H9 (cell line): ENCODE measurements around the gene VIT. TPM values are rescaled to one million over a fixed set of nuclear protein-coding genes. Genes with fewer than 3 reads are reported as not detected.

Source experiments
- DNase-seq: peaks from one replicate; pipeline ENCODE4 v3.0.0-alpha.2; 2017
- H2AFZ ChIP-seq: one replicate; pipeline ENCODE4 v1.6.1; 2013; ENCODE audit warnings: mild to moderate bottlenecking, low read length, control low read depth, moderate library complexity
- H2AK5ac ChIP-seq: 2 replicates; pipeline ENCODE4 v1.6.1; 2013; ENCODE audit warnings: low read length, control low read depth, mixed read lengths; ENCODE audit not compliant: insufficient read length
- H2BK120ac ChIP-seq: one replicate; pipeline ENCODE4 v1.6.1; 2013; ENCODE audit warnings: low read depth, mild to moderate bottlenecking, low read length, control low read depth, inconsistent platforms; ENCODE audit not compliant: poor library complexity, severe bottlenecking
- H2BK12ac ChIP-seq: 2 replicates; pipeline ENCODE4 v1.6.1; 2013; ENCODE audit warnings: low read length, control low read depth, mixed read lengths, low read depth; ENCODE audit not compliant: insufficient read length
- H2BK15ac ChIP-seq: 2 replicates; pipeline ENCODE4 v1.6.1; 2013; ENCODE audit warnings: low read depth, low read length, control low read depth
- H2BK20ac ChIP-seq: one replicate; pipeline ENCODE4 v1.6.1; 2013; ENCODE audit warnings: low read depth, mild to moderate bottlenecking, low read length, control low read depth, inconsistent platforms; ENCODE audit not compliant: poor library complexity, severe bottlenecking
- H2BK5ac ChIP-seq: 2 replicates; pipeline ENCODE4 v1.6.1; 2013; ENCODE audit warnings: low read length, control low read depth, mixed read lengths; ENCODE audit not compliant: insufficient read length
- H3K14ac ChIP-seq: 2 replicates; pipeline ENCODE4 v1.6.1; 2013; ENCODE audit warnings: low read length, control low read depth; ENCODE audit not compliant: insufficient read depth
- H3K18ac ChIP-seq: 2 replicates; pipeline ENCODE4 v1.6.1; 2013; ENCODE audit warnings: low read depth, mild to moderate bottlenecking, mixed read lengths, low read length, control low read depth; ENCODE audit not compliant: insufficient read length
- H3K23ac ChIP-seq: 2 replicates; pipeline ENCODE4 v1.6.1; 2013; ENCODE audit warnings: low read length, control low read depth, mixed read lengths, low read depth; ENCODE audit not compliant: insufficient read length
- H3K23me2 ChIP-seq: 2 replicates; pipeline ENCODE4 v1.6.1; 2013; ENCODE audit warnings: low read depth, mild to moderate bottlenecking, mixed read lengths, low read length, control low read depth; ENCODE audit not compliant: insufficient read length, poor library complexity, severe bottlenecking
- H3K27ac ChIP-seq: 2 replicates; pipeline ENCODE4 v1.5.1; 2013; ENCODE audit warnings: low read length, control low read depth, mixed read lengths, low read depth; ENCODE audit not compliant: insufficient read length
- H3K27me3 ChIP-seq: 2 replicates; pipeline ENCODE4 v1.6.1; 2013; ENCODE audit warnings: low read length, control low read depth, inconsistent platforms; ENCODE audit not compliant: insufficient read depth
- H3K4ac ChIP-seq: 2 replicates; pipeline ENCODE4 v1.6.1; 2013; ENCODE audit warnings: low read depth, mild to moderate bottlenecking, control low read depth, inconsistent platforms, low read length, moderate library complexity
- H3K4me1 ChIP-seq: 2 replicates; pipeline ENCODE4 v1.6.1; 2013; ENCODE audit warnings: low read length, control low read depth, inconsistent platforms; ENCODE audit not compliant: insufficient read depth
- H3K4me2 ChIP-seq: 2 replicates; pipeline ENCODE4 v1.6.1; 2013; ENCODE audit warnings: low read length, control low read depth, mixed read lengths; ENCODE audit not compliant: insufficient read length, insufficient read depth
- H3K56ac ChIP-seq: 2 replicates; pipeline ENCODE4 v1.6.1; 2013; ENCODE audit warnings: low read depth, mild to moderate bottlenecking, mixed read lengths, low read length, control low read depth; ENCODE audit not compliant: insufficient read length
- H3K79me1 ChIP-seq: 2 replicates; pipeline ENCODE4 v1.6.1; 2013; ENCODE audit warnings: low read depth, mild to moderate bottlenecking, moderate library complexity, low read length, control low read depth, inconsistent platforms; ENCODE audit not compliant: insufficient read depth, poor library complexity, severe bottlenecking
- H3K79me2 ChIP-seq: 2 replicates; pipeline ENCODE4 v1.6.1; 2013; ENCODE audit warnings: low read length, control low read depth, inconsistent platforms; ENCODE audit not compliant: insufficient read depth
- H3K9ac ChIP-seq: 2 replicates; pipeline ENCODE4 v1.6.1; 2013; ENCODE audit warnings: low read length, control low read depth, mixed read lengths; ENCODE audit not compliant: insufficient read length; ENCODE audit errors: extremely low read depth
- H3K9me3 ChIP-seq: one replicate; pipeline ENCODE4 v1.6.1; 2013; ENCODE audit warnings: low read depth, low read length, inconsistent platforms; ENCODE audit not compliant: control insufficient read depth
- H3T11ph ChIP-seq: one replicate; pipeline ENCODE4 v1.6.1; 2013; ENCODE audit warnings: mild to moderate bottlenecking, low read length, control low read depth, inconsistent platforms
- H4K20me1 ChIP-seq: one replicate; pipeline ENCODE4 v1.6.1; 2013; ENCODE audit not compliant: control insufficient read depth, insufficient read length, insufficient read depth
- H4K5ac ChIP-seq: 2 replicates; pipeline ENCODE4 v1.6.1; 2013; ENCODE audit warnings: low read depth, mild to moderate bottlenecking, mixed read lengths, low read length, control low read depth; ENCODE audit not compliant: insufficient read length
- H4K8ac ChIP-seq: replicated peaks from 2 replicates; pipeline ENCODE4 v1.6.1; 2013; ENCODE audit warnings: low read length, control low read depth, mixed read lengths, low read depth; ENCODE audit not compliant: insufficient read length
- H4K91ac ChIP-seq: 2 replicates; pipeline ENCODE4 v1.6.1; 2013; ENCODE audit warnings: low read depth, mild to moderate bottlenecking, moderate library complexity, mixed read lengths, low read length, control low read depth; ENCODE audit not compliant: insufficient read length
- H3K27ac Mint-ChIP-seq, 3 experiments: 2 replicates in 2 of 3; 3 replicates in 1 of 3; pipeline ENCODE4 v1.8.0; 2020 to 2021; ENCODE audit warnings: mixed read lengths in 3 of 3, mild to moderate bottlenecking in 1 of 3, moderate library complexity in 1 of 3
- H3K27me3 Mint-ChIP-seq: 2 replicates; pipeline ENCODE4 v1.8.0; 2021; ENCODE audit warnings: low read depth, mild to moderate bottlenecking, moderate library complexity, mixed read lengths
- H3K36me3 Mint-ChIP-seq, 3 experiments: 2 replicates in 2 of 3; 3 replicates in 1 of 3; pipeline ENCODE4 v1.8.0; 2020 to 2021; ENCODE audit warnings: low read depth in 3 of 3, mixed read lengths in 3 of 3; ENCODE audit not compliant: insufficient read depth in 1 of 3
- H3K4me1 Mint-ChIP-seq, 2 experiments: 2 replicates each; pipeline ENCODE4 v1.8.0; 2020; ENCODE audit warnings: mixed read lengths in 2 of 2
- H3K4me3 Mint-ChIP-seq, 2 experiments: 2 replicates in 1 of 2; 3 replicates in 1 of 2; pipeline ENCODE4 v1.8.0; 2020 to 2021; ENCODE audit warnings: mild to moderate bottlenecking in 2 of 2, mixed read lengths in 2 of 2, moderate library complexity in 1 of 2
- H3K9me3 Mint-ChIP-seq, 2 experiments: 2 replicates in 1 of 2; 3 replicates in 1 of 2; pipeline ENCODE4 v1.8.0; 2020; ENCODE audit warnings: mild to moderate bottlenecking in 2 of 2, mixed read lengths in 2 of 2, moderate library complexity in 1 of 2
- CTCF ChIP-seq: fragments of 200-600 bp; sonication (generic); conservative IDR thresholded peaks from 3 replicates; pipeline ENCODE4 v1.8.0; 2021; ENCODE audit warnings: antibody characterized with exemption, mild to moderate bottlenecking
- WGBS: extraction: QIAGEN DNeasy Blood & Tissue Kit; methylation state at CpG from one replicate; pipeline ENCODE4 v1.1.7; 2013; ENCODE audit warnings: missing lambda C conversion rate, low lambda C conversion rate, mixed read lengths; ENCODE audit not compliant: insufficient read length; ENCODE audit errors: extremely low coverage; 5-methylcytosine and 5-hydroxymethylcytosine counted together
- total RNA-seq: library from RNA; stranded (reverse); gene quantifications from 2 replicates; pipeline ENCODE4 v1.2.1, GENCODE V29; 2021

The VIT gene
- total RNA-seq, 1 experiment from 2014 or later, result 0.15 TPM

- Mint-ChIP-seq H3K27me3 (no peaks in the 10 kb centered on the region), H3K36me3 (peaks cover 0 to 7% (median 0%) of the 10 kb centered on the region in 3 experiments; a peak in 4 of 7 replicates), H3K9me3 (peaks cover 3 to 6% of the 10 kb centered on the region in 2 experiments; a peak in 3 of 5 replicates), H3K4me1 (peaks cover under 1 to 5% of the 10 kb centered on the region in 2 experiments), H3K27ac (no peak overlapping the region), H3K4me3 (no peak overlapping the region)
- Histone ChIP-seq H3K27me3 (no peaks in the 10 kb centered on the region), H3K27ac (no peak overlapping the region), H3K56ac (no peak overlapping the region), H4K5ac (no peak overlapping the region), H2BK20ac (no peak overlapping the region), H2AFZ (no peak overlapping the region), H3K9me3 (no peaks in the 10 kb centered on the region), H3K23me2 (no peaks in the 10 kb centered on the region), H3K4me1 (no peaks in the 10 kb centered on the region), H4K91ac (no peak overlapping the region), H2AK5ac (no peak overlapping the region), H3K14ac (no peak overlapping the region), H3K4ac (no peak overlapping the region), H2BK15ac (no peak overlapping the region), H3T11ph (no peak overlapping the region), H3K23ac (no peak overlapping the region), H2BK120ac (no peak overlapping the region), H3K79me1 (no peaks in the 10 kb centered on the region), H2BK5ac (no peak overlapping the region), H3K9ac (no peak overlapping the region), H3K4me2 (no peak overlapping the region), H4K8ac (no peak overlapping the region), H3K79me2 (no peaks in the 10 kb centered on the region), H4K20me1 (no peaks in the 10 kb centered on the region), H3K18ac (no peak overlapping the region), H2BK12ac (no peak overlapping the region)
- WGBS, result no CpG with 5 or more reads among the region's 2 CpGs
- DNase-seq, result no peak
- no peak for TF ChIP-seq CTCF
Observed at GRCh38 chr2:36692121-36692520, 4.4 kb upstream of the VIT start.
